Measurements from ENCODE around the gene KPNA6. TPM values are rescaled to one million over a fixed set of nuclear protein-coding genes. Genes with fewer than 3 reads are reported as not detected.

KPNA6 gene
- total and polyA plus RNA-seq, 10 of the 15 experiments (the other 5 are each of a cell fraction or from before 2014, with no cell fraction given), result 11.1 to 55.6 (median 25.9) TPM

DNA sequence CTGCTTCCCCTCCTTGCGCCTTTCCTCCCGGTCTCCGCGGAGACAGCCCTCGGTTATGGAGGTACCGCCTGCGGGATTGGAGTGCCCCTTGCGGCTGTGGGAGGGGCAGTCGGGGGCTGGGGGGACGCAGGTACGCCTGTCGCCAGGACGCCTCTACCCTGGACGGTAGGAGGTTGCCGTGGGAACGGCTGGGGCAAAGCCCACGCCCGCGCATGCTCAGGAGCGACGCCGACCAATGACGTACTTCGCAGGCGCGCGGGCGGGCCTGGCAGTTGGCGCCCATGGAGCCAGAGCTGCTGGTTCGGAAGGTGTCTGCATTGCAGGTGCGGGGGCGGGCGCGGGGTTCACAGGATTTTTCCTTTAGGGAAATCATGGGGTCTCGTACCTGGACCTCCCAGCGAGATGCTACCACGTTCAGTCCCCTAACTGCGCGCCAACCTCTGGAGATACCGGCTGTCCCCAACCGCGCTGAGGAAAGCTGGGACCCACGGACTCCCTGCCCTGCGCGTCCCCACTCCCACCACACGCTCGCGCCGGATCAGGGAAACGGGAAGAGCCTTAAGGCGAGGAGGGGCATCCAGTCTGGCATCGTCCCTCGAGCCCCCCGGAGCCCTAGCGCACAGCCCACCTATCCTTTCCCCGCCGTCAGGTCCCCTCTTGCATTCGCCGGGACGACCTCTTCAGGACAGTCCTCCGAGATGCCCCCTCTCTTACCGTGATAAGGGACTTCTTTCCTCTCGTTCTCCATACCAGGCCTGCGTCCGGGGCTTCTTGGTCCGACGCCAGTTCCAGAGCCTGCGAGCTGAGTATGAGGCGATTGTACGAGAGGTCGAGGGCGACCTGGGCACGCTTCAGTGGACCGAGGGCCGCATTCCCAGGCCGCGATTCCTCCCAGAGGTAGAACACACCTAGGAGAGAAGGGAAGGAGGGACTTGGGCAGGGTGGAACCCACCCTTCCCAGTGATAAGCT is 97.8 kb downstream of the KPNA6 start, which contains the start of gene IQCC (continued):
- no peak for TF ChIP-seq NFYA (IDR thresholded peaks at IDR 0.05; ENCODE audit: borderline replicate concordance, low read depth, low read length)
- TF ChIP-seq, protein P1, sequence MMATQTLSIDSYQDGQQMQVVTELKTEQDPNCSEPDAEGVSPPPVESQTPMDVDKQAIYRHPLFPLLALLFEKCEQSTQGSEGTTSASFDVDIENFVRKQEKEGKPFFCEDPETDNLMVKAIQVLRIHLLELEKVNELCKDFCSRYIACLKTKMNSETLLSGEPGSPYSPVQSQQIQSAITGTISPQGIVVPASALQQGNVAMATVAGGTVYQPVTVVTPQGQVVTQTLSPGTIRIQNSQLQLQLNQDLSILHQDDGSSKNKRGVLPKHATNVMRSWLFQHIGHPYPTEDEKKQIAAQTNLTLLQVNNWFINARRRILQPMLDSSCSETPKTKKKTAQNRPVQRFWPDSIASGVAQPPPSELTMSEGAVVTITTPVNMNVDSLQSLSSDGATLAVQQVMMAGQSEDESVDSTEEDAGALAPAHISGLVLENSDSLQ (IDR thresholded peaks at IDR 0.05), result 0 out of 2 replicates have a peak, but pooled peaks have one; percentile 5
- peak; percentile 90 for TF ChIP-seq POLR2A (IDR thresholded peaks at IDR 0.05; ENCODE audit: low read depth, low read length)
- peak; percentile 94 for TF ChIP-seq CREB1 (IDR thresholded peaks at IDR 0.05; ENCODE audit: low read depth)
- no peak for TF ChIP-seq HDAC6 (IDR thresholded peaks at IDR 0.05; ENCODE audit: unreplicated experiment)
- 0 out of 2 replicates have a peak, but pooled peaks have one; percentile 62 for TF ChIP-seq NBN (IDR thresholded peaks at IDR 0.05)
- TF ChIP-seq BACH1 (IDR thresholded peaks at IDR 0.05; ENCODE audit: borderline replicate concordance), result 0 out of 2 replicates have a peak, but pooled peaks have one; percentile 61
- peak; percentile 93 for TF ChIP-seq NRF1 (conservative IDR thresholded peaks at IDR 0.05; ENCODE audit: low read depth, low read length)
- TF ChIP-seq RELA (IDR thresholded peaks at IDR 0.05; ENCODE audit: borderline replicate concordance, partially characterized antibody), result peak; percentile 75
- TF ChIP-seq ATF7 (IDR thresholded peaks at IDR 0.05; ENCODE audit: low read depth), result peak; percentile 69
- TF ChIP-seq YY1 (IDR thresholded peaks at IDR 0.05; ENCODE audit: low read depth, low read length), result peak; percentile 86

GRCh38 chr1:32208469-32208868 is 100.6 kb downstream of the KPNA6 start:
- no peak overlapping the region for H3K9ac ChIP-seq (ENCODE audit: control insufficient read depth, insufficient read depth, low read length)
- no peak overlapping the region for H3K4me2 ChIP-seq (ENCODE audit: control insufficient read depth, insufficient read depth)
- peaks cover 14% of the 10 kb centered on the region for H3K4me1 ChIP-seq (ENCODE audit: control insufficient read depth, insufficient read depth, low read length)
- H3K4me3 ChIP-seq, result no peak overlapping the region
- no peak for TF ChIP-seq ZNF592 (IDR thresholded peaks at IDR 0.05)
- TF ChIP-seq IKZF1 (conservative IDR thresholded peaks at IDR 0.05), result 0 out of 2 replicates have a peak, but pooled peaks have one; percentile 26
- no peak overlapping the region for H3K27ac ChIP-seq (ENCODE audit: control insufficient read depth, insufficient read depth)
- no peaks in the 10 kb centered on the region for H3K9me3 ChIP-seq (replicated peaks; ENCODE audit: control insufficient read depth, insufficient read depth, low read length)
- peaks cover 6% of the 10 kb centered on the region for H3K79me2 ChIP-seq (ENCODE audit: control insufficient read depth, insufficient read depth, low read length)
- POLR2A ChIA-PET, result no interaction called here
- peaks cover 0 to 1% of the 10 kb centered on the region in 2 experiments; a peak in 1 of 4 replicates for H3K36me3 ChIP-seq (ENCODE audit: control insufficient read depth in 2 of 2, insufficient read depth in 2 of 2, low read length in 1 of 2)
- H2AFZ ChIP-seq (ENCODE audit: control insufficient read depth, low read depth, low read length), result no peak overlapping the region
- intact Hi-C loops (cut with micrococcal nuclease; ENCODE audit: unreplicated experiment), result no loop called here
- FAIRE-seq (no peak), ATAC-seq (no peak), DNase-seq (ENCODE audit: low read depth, low spot score) (no peak)
- CTCF ChIA-PET, result interaction anchor here (1.1 to 1.5 kb wide), 4 partner anchors 8 to 205 kb away, joined by 3 to 7 read pairs (median 4); no protein-coding TSS in a partner anchor
- no TSS peak for BruUV-seq (replicated peaks)
- H4K20me1 ChIP-seq (ENCODE audit: control insufficient read depth, insufficient read depth), result no peaks in the 10 kb centered on the region
- in situ Hi-C loops (cut with MboI), result no loop called here
- SMC1A ChIA-PET (ENCODE audit: uncharacterized antibody, unreplicated experiment), result interaction anchor here (1.3 to 1.7 kb wide), 3 partner anchors 11 to 42 kb away, joined by 3 to 4 read pairs (median 3); no protein-coding TSS in a partner anchor
- H3K27me3 ChIP-seq (replicated peaks in 1 of 2; ENCODE audit: control insufficient read depth in 2 of 2, insufficient read depth in 2 of 2, low read length in 1 of 2), result no peaks in the 10 kb centered on the region
- WGBS (ENCODE audit: insufficient coverage, insufficient replicate concordance, low lambda C conversion rate, missing lambda C conversion rate), result 13% methylated on average over 6 of the region's 6 CpGs
- RAD21 ChIA-PET (ENCODE audit: unreplicated experiment), result no interaction called here
